Activated effector memory CD4-positive, alpha-beta T cell treated with Interleukin-2 at 50 U/mL for 16 hours (primary cell): ENCODE measurements around the gene EMILIN2.
A peak's percentile ranks its signal among the peaks of the same experiment; 100 is the strongest.
"Not testable (repeated sequence)": the region's sequence is repeated elsewhere in the genome, so short reads cannot be mapped to it uniquely, and the experiment has no call there.

Experiments
- DNase-seq: peaks from one replicate; pipeline ENCODE4 v3.0.0-alpha.2; 2020

Gene EMILIN2

GRCh38 chr18:2847317-2848246 lies 776 bp downstream of the EMILIN2 start:
- DNase-seq, result peak; percentile 4

DNA sequence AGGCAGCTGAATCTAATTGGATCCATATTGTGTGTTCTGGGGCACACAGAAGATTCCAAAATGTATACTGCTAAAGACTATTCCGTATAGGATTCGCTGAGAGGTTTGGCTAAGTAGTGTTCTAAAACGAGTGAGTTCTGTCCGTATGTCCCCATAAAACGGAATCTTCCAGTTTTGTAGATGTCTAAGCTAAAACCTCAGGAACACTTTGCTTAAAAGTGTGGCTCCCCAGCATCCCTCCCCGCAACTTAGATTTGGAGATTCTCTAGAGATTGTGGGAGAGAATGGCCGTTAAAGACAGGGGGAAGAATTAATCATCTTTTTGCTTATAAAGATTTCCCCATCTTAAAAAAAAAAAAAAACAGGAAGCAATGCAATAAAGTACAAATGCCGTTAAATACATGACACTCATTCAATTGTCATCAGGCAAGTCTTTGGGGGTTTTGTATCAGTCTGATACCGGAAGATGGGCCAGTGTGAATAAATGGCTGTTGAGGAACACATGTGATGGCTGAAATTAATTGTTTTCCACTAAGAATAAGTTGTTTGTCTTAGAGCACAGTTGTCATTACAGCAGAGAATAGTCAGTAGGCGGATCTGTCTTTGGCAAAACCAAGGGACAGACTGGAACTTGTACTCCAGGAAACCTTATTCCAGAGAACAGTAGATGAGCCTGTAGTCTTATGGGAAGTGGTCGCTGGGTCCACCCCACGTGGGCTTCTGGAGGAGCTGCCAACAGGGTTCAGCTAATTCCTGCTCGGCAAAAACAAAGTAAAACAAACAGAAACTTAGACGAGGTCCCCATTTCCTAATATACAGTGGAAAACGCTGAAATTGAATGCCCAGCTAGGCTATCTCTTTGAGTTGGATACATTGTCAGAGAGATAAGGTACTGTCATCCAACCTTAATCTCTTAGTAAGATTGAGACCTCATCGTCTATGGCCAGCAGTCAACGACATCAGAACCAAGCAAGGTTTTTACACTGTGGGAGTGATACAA lies 1.7 kb downstream of the EMILIN2 start:
- DNase-seq, result no peak

GRCh38 chr18:2850816-2851215 lies 4.0 kb downstream of the EMILIN2 start:
- no peak for DNase-seq

DNA sequence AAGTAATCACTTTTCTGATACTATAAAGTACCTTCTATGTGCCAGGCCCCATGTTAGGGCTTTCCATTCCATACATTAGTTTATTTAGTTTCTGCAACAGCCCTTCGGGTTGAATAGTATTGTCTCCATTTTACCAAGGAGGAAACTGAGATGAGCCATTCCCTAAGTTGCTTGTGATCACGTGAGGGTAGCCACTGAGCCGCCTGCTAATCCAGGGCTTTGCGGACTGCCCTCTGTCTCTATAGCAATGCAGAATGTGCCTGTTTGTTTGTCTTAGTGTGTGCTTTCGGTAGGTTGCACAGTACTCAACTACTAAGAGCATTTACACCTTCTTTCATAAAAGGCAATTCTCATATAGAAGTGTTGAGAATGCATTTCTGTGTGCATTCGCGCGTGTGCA lies 5.0 kb downstream of the EMILIN2 start:
- DNase-seq, result no peak

DNA sequence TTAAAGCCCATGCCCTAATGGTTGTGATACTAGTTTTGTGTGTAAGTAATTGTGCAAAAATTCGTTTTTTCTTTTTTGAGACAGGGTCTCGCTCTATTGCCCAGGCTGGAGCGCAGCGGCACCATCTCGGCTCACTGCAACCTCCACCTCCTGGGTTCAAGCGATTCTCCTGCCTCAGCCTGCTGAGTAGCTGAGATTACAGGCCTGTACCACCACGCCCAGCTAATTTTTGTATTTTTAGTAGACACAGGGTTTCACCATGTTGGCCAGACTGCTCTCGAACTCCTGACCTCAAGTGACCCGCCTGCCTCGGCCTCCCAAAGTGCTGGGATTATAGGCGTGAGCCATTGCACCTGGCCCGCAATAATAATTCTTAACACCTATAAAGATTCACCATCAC lies 5.7 kb downstream of the EMILIN2 start:
- DNase-seq, result not testable (repeated sequence)

DNA sequence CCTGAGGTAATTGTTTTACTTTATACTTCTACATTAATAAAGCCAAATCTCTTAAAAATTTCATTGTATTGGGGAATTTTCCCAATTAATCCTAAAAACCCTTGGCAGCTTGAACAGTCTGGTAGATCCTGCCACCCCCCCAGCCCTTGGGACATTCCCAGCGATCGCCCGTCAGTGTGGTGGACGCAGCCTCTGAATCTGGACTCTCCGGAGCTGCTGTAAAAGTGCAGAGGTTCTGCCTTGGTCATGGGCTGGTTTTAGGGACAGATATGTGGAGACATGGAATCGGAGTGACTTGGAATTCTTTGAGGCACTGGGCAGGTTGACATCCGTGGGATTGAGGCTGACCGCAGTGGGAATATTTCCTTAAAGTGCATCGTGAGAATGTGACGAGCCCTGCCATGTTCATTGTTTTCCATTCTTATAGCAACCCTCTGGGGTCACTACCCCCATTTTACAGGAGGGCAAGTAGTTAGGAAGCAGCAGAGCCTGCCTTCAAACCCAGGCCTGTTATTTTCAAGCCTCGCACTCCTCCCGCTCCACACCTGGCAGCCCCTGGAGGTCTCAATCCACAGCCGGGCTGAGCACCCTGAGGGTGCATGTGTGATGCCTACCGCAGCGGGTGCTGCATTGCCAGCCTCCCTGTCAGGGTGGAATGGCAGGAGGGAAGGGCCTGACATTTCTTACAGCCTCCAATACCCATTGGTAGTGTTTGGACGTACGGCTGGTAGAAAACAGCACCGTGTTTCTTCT lies 6.5 kb downstream of the EMILIN2 start:
- DNase-seq, result no peak

DNA sequence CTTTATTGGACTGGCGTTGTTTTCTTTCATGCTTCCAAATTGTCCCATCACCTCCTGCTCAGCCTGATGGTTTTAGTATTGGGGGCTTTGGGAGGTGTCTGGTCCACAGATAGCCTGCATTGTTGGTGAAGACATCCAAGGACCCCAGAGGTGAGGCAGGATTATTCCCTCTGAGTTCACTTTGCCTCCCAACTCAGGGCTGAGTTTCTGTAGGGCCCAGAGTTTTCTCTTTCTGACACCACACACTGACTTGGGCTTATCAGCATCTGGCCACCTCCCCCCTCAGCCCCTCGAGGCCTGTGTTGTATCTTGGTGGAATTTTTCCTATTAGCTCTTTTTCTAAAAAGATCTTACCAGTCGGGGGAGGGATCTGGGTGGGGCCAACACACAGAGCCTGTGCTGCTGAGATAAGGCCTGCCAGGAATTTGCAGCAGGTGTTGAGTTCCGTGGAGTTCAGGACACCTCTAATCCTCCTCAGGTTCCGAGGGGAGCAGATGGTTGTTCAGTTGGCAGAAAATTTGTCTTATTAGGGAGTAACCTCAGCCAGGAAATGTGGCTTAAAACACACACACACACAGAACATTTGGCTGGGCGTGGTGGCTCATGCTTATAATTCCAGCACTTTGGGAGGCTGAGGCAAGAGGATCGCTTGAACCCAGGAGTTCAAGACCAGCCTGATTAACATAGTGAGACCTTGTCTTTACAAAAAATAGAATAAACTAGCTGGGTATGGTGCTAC lies 7.3 kb downstream of the EMILIN2 start:
- DNase-seq, result no peak

GRCh38 chr18:2854875-2855274 lies 8.1 kb downstream of the EMILIN2 start:
- no peak for DNase-seq

GRCh38 chr18:2855560-2856350 lies 8.9 kb downstream of the EMILIN2 start:
- no peak for DNase-seq

GRCh38 chr18:2856547-2857170 lies 9.9 kb downstream of the EMILIN2 start:
- no peak for DNase-seq

DNA sequence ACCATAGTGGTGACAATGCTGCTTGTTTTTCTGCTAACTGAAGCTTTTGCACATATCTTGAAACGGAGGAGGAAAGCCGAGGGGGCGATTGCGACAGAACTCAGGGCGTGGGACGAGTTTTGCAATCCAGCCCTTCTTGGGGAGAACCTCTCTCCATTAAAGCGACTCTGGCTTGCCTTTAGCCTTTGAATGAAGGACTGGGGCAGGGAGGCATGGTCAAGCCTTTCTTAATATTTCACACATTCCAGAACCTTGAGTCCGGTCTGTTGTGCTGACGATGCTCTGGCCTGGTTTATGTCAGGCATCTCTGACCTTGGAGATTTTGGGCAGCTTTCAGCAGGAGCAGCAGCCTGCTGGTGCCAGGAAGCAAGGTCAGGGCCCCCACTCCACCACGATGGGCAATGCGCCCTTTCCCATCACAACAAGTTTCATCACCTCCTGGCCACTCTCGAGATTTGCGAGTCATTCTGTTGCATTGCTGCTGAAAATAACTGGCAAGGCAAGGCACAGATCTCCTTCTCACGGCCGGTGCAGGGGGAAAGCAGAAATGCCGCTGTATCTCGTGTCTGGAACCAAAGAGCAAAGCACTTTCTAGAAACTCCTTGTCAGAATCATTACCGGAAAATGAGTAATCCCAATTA lies 10.8 kb downstream of the EMILIN2 start:
- DNase-seq, result no peak

- DNase-seq, result not testable (repeated sequence)
Observed at GRCh38 chr18:2860397-2860796, 13.6 kb downstream of the EMILIN2 start.

DNA sequence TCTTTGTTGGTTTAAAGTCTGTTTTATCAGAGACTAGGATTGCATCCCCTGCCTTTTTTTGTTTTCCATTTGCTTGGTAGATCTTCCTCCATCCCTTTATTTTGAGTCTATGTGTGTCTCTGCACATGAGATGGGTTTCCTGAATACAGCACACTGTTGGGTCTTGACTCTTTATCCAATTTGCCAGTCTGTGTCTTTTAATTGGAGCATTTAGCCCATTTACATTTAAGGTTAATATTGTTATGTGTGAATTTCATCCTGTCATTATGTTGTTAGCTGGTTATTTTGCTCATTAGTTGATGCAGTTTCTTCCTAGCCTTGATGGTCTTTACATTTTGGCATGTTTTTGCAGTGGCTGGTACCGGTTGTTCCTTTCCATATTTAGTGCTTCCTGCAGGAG lies 17.2 kb downstream of the EMILIN2 start:
- DNase-seq, result not testable (repeated sequence)

GRCh38 chr18:2866465-2866864 lies 19.7 kb downstream of the EMILIN2 start:
- not testable (repeated sequence) for DNase-seq

DNA sequence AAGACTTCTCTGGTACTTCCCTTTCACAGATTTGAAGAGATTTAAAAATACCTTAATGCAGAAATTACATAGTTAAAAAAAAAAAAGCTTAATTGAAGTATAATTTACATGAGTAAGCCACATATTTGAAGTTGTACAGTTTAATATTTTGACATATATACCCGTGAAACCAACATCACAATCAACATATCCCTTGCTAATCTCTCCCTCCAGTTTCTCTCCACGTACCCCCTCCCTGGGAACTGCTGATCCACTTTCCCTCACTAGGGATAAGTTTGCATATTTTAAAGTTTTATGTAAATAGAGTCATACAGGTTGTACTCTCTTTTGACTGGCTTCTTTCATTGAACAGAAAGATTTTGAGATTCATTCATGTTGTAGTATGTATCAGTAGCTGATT lies 22.4 kb downstream of the EMILIN2 start:
- DNase-seq, result no peak

DNA sequence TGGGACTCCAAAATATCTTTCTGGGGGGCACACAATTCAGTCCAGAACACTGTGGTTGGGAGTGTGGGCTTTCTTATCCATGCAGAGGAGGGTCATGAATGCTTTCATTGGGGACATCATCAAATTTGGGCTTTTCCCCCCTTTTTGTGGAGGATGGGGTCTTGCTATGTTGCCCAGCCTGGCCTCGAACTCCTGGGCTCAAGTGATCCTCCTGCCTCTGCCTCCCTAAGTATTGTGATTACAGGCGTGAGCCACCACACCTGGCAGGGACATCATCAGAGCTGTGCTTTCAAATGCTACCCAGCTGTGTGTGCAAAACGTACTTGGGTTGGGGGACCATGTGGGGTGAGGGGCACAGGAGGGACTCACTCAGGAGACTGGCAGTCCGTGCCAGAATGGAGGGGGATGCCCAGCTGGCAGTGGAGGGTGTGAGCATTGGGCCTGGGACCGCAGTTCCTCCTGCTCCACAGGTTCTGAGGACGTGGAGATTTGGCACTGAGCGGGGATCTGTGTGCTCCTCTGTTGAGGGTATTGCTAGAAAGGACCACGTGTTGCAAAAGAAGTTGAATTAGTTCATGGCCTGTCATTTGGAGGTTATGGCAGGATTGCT lies 24.4 kb downstream of the EMILIN2 start:
- no peak for DNase-seq

DNA sequence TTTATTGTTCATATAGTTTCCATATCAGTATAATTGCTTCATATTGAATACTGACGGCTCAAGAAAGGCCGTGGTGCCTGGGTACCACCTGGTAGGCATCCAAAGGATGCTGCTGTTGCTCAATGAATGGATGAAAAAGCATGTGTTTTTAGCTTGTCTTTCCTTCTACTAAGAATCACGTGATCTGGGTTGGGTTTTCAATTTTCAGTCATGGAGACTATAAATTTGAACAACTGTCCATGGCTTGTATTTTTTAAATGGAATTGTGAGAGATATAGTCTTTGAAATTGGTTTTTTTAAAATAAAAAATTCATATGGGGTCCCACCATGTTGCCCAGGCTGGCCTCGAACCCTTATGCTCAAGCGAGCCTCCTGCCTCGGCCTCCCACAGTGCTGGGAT lies 25.3 kb downstream of the EMILIN2 start:
- DNase-seq, result no peak

- DNase-seq, result no peak
Observed at GRCh38 chr18:2874765-2875164, 28.0 kb downstream of the EMILIN2 start.

DNA sequence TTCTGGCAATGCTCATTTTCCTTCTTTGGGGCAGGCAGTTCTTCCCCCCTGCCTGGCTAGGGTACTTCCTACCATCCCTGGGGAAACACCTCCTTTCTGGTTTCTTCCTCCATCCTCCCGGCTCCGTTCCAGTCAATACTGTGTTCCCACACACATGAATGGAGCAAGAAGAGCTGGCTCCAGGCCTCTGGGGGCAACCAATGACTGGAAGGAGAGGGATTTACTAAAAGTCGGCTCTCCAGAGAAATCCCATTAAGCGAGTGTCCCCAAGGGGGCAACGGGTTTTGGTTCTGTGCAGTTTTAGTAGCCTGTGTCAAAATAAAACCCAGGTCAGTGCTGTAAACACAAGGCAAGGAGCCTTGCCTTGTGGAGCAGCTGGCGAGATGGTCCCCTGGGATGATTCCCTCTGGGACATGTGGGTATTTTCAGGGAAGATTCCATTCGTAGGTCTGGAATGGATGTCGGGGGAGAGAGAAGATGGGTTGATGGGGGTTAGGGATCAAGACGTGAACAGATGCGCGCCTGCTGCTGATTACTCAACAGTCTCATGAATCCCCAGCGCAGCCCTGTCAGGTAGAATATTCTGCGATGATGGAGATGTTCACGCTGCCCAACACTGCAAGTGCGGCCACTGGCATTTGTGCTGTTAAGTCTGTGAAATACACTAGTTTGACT lies 32.0 kb downstream of the EMILIN2 start:
- DNase-seq, result no peak
